Measurements from ENCODE around the gene A1CF.
"Not testable (repeated sequence)": the region's sequence is repeated elsewhere in the genome, so short reads cannot be mapped to it uniquely, and the experiment has no call there.

Gene A1CF, protein sequence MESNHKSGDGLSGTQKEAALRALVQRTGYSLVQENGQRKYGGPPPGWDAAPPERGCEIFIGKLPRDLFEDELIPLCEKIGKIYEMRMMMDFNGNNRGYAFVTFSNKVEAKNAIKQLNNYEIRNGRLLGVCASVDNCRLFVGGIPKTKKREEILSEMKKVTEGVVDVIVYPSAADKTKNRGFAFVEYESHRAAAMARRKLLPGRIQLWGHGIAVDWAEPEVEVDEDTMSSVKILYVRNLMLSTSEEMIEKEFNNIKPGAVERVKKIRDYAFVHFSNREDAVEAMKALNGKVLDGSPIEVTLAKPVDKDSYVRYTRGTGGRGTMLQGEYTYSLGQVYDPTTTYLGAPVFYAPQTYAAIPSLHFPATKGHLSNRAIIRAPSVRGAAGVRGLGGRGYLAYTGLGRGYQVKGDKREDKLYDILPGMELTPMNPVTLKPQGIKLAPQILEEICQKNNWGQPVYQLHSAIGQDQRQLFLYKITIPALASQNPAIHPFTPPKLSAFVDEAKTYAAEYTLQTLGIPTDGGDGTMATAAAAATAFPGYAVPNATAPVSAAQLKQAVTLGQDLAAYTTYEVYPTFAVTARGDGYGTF

DNA sequence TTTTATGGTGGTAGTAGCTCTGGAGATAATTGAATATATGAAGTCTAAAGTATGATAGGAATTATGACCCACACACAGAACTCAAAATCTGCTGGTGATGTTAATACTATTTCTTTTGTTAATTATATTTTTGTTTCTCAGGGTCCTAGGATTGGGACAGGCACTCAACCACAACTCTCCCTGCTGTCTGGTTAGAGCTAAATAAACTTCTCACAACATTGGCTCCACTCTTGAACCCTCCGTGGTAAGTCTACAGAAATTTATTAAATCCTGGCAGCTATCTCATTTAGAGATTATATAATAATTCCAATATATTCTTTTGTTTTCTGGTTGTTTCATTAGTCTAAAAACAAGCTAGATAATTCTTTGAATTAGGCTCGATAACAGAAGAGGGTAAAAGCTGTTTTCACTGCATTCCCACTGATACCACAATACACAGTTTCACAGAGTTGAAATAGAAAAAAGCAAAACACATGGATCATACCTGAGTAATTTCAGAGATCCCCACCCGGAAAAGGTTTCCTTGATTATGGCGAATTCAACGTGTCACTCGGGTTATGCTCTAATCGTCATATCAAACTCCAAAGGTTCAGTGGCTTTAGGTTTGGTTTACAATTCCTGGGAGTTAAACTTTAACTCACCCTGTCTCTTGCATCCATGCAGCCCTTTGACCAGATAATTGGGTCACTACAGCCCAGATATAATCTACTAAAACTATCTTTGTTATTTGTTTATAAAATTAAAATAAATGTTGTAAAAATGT lies at the start of gene A1CF:
Gene A1CF (minus strand): TSS at position 531 of the 763 bp plus-strand sequence. CDS start 25,687 bp downstream, outside the sequence.
- ATAC-seq (no peak), DNase-seq (ENCODE audit: low spot score in 2 of 2) (no peak)
- Mint-ChIP-seq H3K4me3 (no peak within 1 kb of the TSS), H3K9me3 (no peaks in the 10 kb centered on the region), H3K4me1 (no peaks in the 10 kb centered on the region), H3K27ac (no peak within 1 kb of the TSS), H3K36me3 (no peaks in the 10 kb centered on the region)

- Mint-ChIP-seq H3K4me3 (no peak overlapping the region), H3K36me3 (no peaks in the 10 kb centered on the region), H3K27ac (no peak overlapping the region), H3K9me3 (no peaks in the 10 kb centered on the region), H3K4me1 (no peaks in the 10 kb centered on the region)
- DNase-seq (ENCODE audit: low spot score in 2 of 2) (no peak), ATAC-seq (no peak)
These were observed 46.6 kb upstream of the A1CF start for GRCh38 chr10:50931948-50932431.

- no peak for ATAC-seq
- no peak overlapping the region for H3K27ac Mint-ChIP-seq
- no peak for DNase-seq (ENCODE audit: low spot score in 2 of 2)
These were observed 44.2 kb upstream of the A1CF start for GRCh38 chr10:50929670-50930069.

GRCh38 chr10:50928190-50928552 lies 42.7 kb upstream of the A1CF start:
- no peak for ATAC-seq
- Mint-ChIP-seq H3K36me3 (no peaks in the 10 kb centered on the region), H3K4me3 (no peak overlapping the region), H3K27ac (no peak overlapping the region), H3K9me3 (peaks cover 5% of the 10 kb centered on the region), H3K4me1 (no peaks in the 10 kb centered on the region)
- DNase-seq (ENCODE audit: low spot score in 2 of 2) = no peak

More at GRCh38 chr10:50929670-50930069, 44.2 kb upstream of the A1CF start:
- H3K36me3 Mint-ChIP-seq = no peaks in the 10 kb centered on the region
- no peaks in the 10 kb centered on the region for H3K9me3 Mint-ChIP-seq
- no peaks in the 10 kb centered on the region for H3K4me1 Mint-ChIP-seq
- H3K4me3 Mint-ChIP-seq = no peak overlapping the region

DNA sequence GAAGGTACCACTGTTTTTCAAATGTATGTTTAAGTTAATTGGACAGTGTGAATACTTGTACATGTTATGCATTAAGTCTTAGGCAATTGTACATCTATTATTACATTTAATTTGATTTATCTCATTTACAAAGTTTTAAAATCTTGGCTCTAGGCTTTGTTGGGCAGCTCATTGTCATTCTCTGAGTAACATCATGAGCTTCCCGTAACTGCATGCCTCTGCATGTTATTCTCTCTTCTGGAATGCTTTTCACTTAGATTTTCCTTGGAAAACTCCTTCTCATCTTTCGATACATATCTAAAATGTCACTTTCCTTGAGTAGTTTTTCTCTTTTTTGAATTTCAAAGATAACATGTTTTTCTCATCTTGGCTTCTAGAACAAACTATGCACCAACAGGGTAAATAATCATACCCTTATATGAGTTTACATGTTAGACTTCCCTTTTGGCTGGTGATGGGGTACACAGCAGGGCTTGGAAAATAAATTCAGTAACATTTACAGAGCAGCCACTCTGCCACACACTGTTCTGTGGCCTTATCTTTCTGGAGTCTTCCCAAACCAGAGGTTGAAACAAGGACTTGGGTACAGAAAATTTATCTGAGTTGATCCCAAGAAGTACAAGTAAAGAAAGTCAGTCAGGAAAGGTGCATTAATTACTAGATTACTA lies 42.2 kb upstream of the A1CF start:
- H3K4me3 Mint-ChIP-seq = no peak overlapping the region
- H3K36me3 Mint-ChIP-seq = no peaks in the 10 kb centered on the region
- ATAC-seq (no peak), DNase-seq (ENCODE audit: low spot score in 2 of 2) (no peak)
- no peak overlapping the region for H3K27ac Mint-ChIP-seq
- no peaks in the 10 kb centered on the region for H3K4me1 Mint-ChIP-seq
- peaks cover 5% of the 10 kb centered on the region for H3K9me3 Mint-ChIP-seq

GRCh38 chr10:50923471-50923870 lies 38.0 kb upstream of the A1CF start:
- not testable (repeated sequence) for H3K9me3 Mint-ChIP-seq; H3K36me3 Mint-ChIP-seq; H3K4me1 Mint-ChIP-seq; DNase-seq (ENCODE audit: low spot score in 2 of 2); H3K27ac Mint-ChIP-seq; H3K4me3 Mint-ChIP-seq; ATAC-seq

- Mint-ChIP-seq H3K36me3 (no peaks in the 10 kb centered on the region), H3K4me3 (no peak overlapping the region), H3K9me3 (peaks cover 2% of the 10 kb centered on the region), H3K4me1 (no peaks in the 10 kb centered on the region), H3K27ac (no peak overlapping the region)
- no peak for DNase-seq (ENCODE audit: low spot score in 2 of 2)
- ATAC-seq = no peak
These were observed 33.6 kb upstream of the A1CF start for GRCh38 chr10:50919010-50919409.

GRCh38 chr10:50918529-50918928 lies 33.1 kb upstream of the A1CF start:
- Mint-ChIP-seq H3K4me3 (no peak overlapping the region), H3K36me3 (no peaks in the 10 kb centered on the region), H3K27ac (no peak overlapping the region), H3K9me3 (no peaks in the 10 kb centered on the region), H3K4me1 (no peaks in the 10 kb centered on the region)
- DNase-seq (ENCODE audit: low spot score in 2 of 2) (no peak), ATAC-seq (no peak)

DNA sequence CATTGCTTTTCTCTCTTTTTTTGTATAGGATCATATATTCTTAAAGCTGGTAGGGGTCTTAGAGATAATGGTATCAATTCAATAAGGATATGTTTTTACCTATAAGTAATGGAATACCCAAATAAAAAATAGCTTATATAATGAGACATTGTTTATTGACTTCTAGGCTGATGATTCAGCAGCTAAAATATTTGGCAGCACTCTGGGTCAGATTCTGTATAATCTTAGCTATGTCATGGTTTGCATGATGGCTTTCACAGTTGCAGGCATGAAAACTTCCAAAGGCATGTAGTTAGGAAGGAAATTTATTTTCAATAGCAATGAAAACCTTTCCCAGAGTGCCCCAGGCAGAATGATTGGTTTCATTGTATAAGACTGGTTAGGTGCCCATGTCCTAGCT lies 32.1 kb upstream of the A1CF start:
- DNase-seq (ENCODE audit: low spot score in 2 of 2) = no peak
- no peak overlapping the region for H3K4me3 Mint-ChIP-seq
- H3K9me3 Mint-ChIP-seq = no peaks in the 10 kb centered on the region
- no peak for ATAC-seq
- no peaks in the 10 kb centered on the region for H3K4me1 Mint-ChIP-seq
- H3K27ac Mint-ChIP-seq = no peak overlapping the region
- H3K36me3 Mint-ChIP-seq = no peaks in the 10 kb centered on the region

GRCh38 chr10:50909334-50910014 lies 24.0 kb upstream of the A1CF start:
- ATAC-seq (no peak), DNase-seq (ENCODE audit: low spot score in 2 of 2) (no peak)
- Mint-ChIP-seq H3K36me3 (no peaks in the 10 kb centered on the region), H3K4me1 (no peaks in the 10 kb centered on the region), H3K27ac (no peak overlapping the region), H3K4me3 (no peak overlapping the region), H3K9me3 (peaks cover 3% of the 10 kb centered on the region)

- DNase-seq (ENCODE audit: low spot score in 2 of 2) = no peak
- no peak overlapping the region for H3K4me3 Mint-ChIP-seq
- no peak for ATAC-seq
- H3K36me3 Mint-ChIP-seq = no peaks in the 10 kb centered on the region
- H3K27ac Mint-ChIP-seq = no peak overlapping the region
- H3K9me3 Mint-ChIP-seq = peaks cover 3% of the 10 kb centered on the region
- H3K4me1 Mint-ChIP-seq = no peaks in the 10 kb centered on the region
These were observed 22.9 kb upstream of the A1CF start for GRCh38 chr10:50908366-50908765.

DNA sequence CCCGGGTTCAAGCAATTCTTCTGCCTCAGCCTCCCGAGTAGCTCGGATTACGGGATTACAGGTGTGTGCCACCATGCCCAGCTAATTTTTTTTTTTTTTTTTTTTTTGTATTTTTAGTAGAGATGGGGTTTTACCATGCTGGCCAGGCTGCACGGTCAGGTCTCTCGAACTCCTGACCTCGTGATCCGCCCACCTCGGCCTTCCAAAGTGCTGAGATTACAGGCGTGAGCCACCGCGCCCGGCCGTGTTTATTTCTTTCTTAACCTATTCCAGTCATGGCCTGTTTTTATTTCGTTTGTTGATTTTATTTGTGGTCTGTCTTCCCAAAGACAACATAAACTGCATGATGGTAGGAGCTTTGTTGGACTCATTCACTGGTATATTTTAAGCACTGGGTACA lies 20.4 kb upstream of the A1CF start:
- H3K4me1 Mint-ChIP-seq; ATAC-seq; H3K4me3 Mint-ChIP-seq; H3K9me3 Mint-ChIP-seq; H3K36me3 Mint-ChIP-seq; DNase-seq (ENCODE audit: low spot score in 2 of 2); H3K27ac Mint-ChIP-seq: not testable (repeated sequence)

DNA sequence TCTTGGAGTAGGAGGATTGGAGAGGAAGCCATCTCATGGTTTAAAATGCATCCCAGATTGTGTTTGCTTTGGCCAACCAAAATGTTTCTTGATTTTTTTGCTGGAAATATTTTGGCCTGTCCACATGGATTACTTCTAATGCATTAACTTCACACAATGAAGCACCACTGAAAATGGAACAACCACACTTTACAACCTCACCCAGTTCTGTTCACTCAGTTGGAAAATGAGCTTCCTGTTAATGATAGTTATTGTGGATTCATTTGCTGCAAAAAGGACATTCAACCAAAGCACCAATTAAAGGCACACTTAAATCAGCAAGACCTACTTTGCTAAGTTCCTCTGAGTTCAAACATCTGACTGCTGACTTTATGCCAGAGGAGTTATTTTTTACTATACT lies 11.3 kb upstream of the A1CF start:
- Mint-ChIP-seq H3K4me3 (no peak overlapping the region), H3K36me3 (no peaks in the 10 kb centered on the region)

DNA sequence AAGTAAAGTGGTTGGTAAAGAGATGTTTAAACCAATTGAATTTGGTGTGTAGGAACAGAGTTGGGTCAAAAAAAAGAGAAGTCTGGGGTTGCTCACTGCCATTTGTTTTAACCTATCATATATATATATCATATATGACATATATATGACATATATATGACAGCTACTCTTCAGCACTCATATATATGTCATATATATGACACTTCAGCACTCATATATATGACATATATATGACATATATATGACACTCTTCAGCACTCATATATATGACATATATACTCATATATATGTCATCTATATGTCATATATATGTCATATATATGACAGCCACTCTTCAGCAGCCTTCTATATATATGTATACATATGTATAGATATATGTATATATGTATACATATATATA lies 8.9 kb upstream of the A1CF start:
- Mint-ChIP-seq H3K9me3 (no peaks in the 10 kb centered on the region), H3K4me3 (no peak overlapping the region), H3K36me3 (no peaks in the 10 kb centered on the region), H3K27ac (no peak overlapping the region), H3K4me1 (no peaks in the 10 kb centered on the region)
- DNase-seq (ENCODE audit: low spot score in 2 of 2) (no peak), ATAC-seq (no peak)

More for the DNA sequence above, 11.3 kb upstream of the A1CF start:
- Mint-ChIP-seq H3K27ac (no peak overlapping the region), H3K9me3 (no peaks in the 10 kb centered on the region), H3K4me1 (no peaks in the 10 kb centered on the region)
- ATAC-seq (no peak), DNase-seq (ENCODE audit: low spot score in 2 of 2) (no peak)

DNA sequence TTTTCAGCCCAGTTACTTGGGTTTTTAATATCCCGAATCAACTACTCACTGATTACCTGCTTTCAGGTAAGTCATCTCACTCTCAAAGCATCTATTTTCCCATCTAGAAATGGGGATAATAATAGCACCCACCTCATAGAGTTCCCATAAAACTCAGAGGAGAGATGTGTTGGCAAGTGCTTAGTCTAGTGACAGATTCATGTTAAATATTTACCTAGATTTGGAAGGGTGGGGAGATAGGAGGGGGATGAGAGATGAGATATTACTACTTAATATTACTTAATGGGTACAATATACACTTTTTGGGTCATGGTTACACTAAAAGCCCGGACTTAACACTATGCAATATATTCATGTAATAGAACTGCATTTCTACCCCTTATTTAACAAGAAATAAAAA lies 7.0 kb upstream of the A1CF start:
- no peak for DNase-seq (ENCODE audit: low spot score in 2 of 2)
- ATAC-seq = no peak
- Mint-ChIP-seq H3K27ac (no peak overlapping the region), H3K36me3 (no peaks in the 10 kb centered on the region), H3K4me3 (no peak overlapping the region), H3K9me3 (no peaks in the 10 kb centered on the region), H3K4me1 (no peaks in the 10 kb centered on the region)

Measured in stimulated activated effector memory CD8-positive, alpha-beta T cell treated with anti-CD3 and anti-CD28 coated beads, Interleukin-12 subunit alpha, Interleukin-12 subunit beta, amount 100 ng/mL, for 72 hours (primary cell).